Activated naive CD4-positive, alpha-beta T cell treated with Interleukin-2 at 50 U/mL for 16 hours (primary cell): ENCODE measurements around the gene GNG12.

Experiments used
- DNase-seq: peaks from one replicate; pipeline ENCODE4 v3.0.0-alpha.2; 2020

The GNG12 gene

DNA sequence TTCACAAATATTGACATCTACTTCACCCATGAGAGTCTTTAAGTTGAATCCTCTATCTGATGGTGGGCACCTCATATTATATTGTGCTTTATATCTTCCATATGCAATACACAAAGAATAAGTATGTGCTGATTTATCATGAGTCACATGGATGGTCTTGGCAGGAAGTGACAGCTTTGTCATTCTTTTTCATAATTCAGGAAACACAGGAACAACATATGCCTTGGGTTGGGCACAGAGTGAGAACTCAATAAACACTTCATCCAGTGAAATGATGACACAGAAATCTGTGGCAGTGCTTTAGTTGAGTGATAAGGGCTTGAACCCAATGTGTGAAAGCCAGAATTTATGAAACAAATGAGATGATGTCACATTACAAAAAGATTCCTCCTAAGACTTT lies 107.0 kb downstream of the GNG12 start:
- DNase-seq, result no peak

DNA sequence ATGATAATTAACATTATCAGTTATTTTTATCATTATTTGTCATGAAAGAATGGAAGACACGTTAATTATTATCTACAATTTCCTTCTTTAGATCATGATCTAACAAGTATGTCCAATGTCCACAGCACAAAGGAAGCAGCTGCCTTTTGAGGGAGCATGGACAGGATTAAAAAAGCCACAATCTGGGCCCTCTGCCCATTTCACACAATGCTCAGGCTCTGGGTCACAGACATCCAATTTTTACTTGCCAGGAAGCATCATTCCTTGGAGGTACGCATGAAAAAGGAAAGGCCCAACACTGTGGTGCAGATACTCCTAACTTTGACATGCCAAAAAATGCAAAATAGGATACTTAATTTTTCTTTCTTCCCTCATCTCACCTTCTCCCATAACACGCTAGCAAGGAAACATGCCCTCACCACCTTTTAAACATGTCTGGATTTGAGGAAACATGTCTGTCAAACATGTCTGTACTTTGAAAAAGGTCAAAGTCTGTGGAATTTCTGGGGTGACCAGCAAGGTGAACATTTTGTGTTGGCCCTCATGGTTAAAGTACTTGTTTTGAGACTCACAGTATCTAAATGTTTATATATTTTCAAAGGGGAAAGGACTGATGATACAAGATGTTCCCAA lies 108.2 kb downstream of the GNG12 start:
- DNase-seq, result no peak

DNA sequence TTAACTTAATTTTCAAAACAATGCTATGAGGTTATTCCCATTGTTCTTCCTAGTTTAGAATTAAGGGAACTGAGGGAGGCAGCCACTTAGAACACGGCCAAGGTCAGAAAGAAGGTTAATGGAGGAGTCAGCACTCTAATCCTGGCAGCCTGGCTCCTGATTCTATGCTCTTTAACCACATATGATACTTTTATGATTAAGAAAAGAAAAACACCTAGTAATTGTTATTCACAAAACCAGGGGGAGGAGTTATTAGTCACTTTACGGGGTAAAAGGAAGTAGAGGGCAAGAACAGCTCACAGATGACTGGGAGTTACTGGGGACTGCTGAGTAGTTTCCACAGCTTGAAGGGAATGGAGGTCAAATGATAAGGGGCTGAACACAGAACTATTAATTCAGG lies 109.6 kb downstream of the GNG12 start:
- peak; percentile 8 for DNase-seq

GRCh38 chr1:67723126-67723525 lies 110.1 kb downstream of the GNG12 start:
- DNase-seq, result no peak

DNA sequence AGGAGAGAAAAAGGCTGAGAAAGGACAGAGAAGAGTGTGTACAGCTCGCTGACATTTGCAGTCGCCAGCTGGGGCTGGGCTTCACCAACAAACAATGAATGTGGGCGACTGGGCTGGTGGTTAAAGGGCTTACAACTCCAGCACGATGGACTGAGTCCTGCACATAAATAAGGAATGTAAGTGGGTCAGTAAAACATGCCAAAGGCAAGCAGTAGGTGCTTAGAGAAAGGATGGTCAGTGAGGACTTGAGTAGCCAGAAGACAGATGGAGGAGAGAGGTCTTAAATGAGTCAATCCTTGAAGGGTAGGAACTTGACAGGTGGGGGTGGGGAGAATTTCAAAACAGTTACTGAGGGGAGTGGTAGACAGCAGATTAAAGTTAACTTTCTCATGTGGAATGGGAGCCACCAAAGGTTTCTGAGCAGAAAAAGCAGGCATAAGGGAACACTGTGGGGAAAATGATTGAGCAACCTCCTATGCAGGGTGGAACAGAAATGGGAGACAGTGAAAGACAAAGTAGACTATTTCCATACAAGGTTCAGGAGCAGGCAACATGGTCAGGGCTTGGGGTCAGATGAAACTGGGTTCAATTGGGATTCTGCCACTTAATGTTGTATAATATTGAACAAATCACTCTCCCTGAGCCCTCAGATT lies 110.8 kb downstream of the GNG12 start:
- no peak for DNase-seq

- DNase-seq, result no peak
Observed at GRCh38 chr1:67721650-67722291, 111.5 kb downstream of the GNG12 start.

- DNase-seq, result no peak
Observed at GRCh38 chr1:67721112-67721511, 112.2 kb downstream of the GNG12 start.

DNA sequence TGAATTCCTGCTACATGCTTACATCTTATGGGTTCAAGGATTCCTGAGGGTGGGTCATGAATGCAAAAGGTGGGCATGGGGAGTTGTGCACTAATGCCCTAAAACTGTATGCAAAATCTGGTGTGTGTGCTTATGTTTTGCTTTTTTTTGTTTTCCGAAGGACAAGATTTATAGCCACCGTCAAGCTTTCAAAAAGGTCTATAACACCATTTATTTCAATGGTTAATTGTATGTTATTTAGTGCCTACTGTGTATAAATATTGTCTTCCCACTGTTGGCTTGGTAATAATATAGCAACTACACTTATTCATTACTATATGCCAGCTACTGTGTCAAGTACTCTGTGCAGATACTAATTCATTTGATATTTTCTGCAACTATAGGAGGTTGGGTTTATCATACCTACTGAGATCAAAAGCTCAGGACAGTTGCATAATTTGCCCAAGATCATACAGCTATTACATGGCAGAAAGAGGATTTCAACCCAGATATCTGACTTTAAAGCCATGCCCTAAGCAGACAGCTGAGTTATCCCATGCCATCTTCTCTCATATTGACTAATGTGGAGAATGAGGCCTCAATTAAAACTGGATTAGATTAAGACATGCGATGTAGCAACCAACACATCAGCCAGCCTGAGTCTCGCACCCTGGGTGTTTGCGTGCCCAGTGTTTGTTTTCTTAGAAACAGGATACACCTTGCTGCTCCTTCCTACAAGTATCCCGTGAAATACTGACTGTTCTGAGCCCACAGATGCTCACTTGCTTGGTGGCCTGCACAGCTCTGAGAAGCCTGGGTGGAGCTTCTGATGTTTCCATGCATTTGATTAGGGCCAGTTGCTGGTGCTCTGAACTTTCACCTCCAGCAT lies 113.7 kb downstream of the GNG12 start:
- no peak for DNase-seq

- no peak for DNase-seq
Observed at GRCh38 chr1:67717876-67718275, 115.4 kb downstream of the GNG12 start.

GRCh38 chr1:67716800-67717199 lies 116.5 kb downstream of the GNG12 start:
- no peak for DNase-seq

- no peak for DNase-seq
Observed at GRCh38 chr1:67715819-67716218, 117.4 kb downstream of the GNG12 start.

GRCh38 chr1:67713057-67713846 lies 120.0 kb downstream of the GNG12 start:
- DNase-seq, result no peak

GRCh38 chr1:67711855-67712212 lies 121.4 kb downstream of the GNG12 start:
- no peak for DNase-seq

GRCh38 chr1:67711158-67711854 lies 122.0 kb downstream of the GNG12 start:
- DNase-seq, result no peak

- no peak for DNase-seq
Observed at GRCh38 chr1:67710417-67710816, 122.8 kb downstream of the GNG12 start.

- DNase-seq, result no peak
Observed at GRCh38 chr1:67708606-67709005, 124.7 kb downstream of the GNG12 start.

GRCh38 chr1:67705735-67706453 lies 127.4 kb downstream of the GNG12 start:
- DNase-seq, result no peak

DNA sequence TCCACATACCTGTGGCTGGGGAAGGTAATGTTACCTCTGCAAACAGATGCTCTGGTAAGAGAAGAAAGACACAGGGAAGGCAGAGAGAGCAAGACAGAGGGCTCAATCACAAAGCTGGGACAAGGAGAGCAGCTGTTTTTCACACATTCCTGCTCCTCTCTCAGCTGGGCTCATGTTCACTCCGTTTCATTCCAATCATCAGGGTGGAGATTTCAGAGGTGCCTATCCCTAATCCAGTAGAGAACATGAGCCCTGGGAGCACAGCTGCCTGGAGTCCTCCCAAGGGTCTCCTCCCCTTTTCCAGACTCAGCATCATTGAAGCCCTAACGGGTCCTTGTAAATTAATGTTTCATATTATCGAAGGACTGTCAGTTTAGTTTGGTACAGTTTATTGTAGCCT lies 128.9 kb downstream of the GNG12 start:
- no peak for DNase-seq

GRCh38 chr1:67701876-67702275 lies 131.4 kb downstream of the GNG12 start:
- no peak for DNase-seq

DNA sequence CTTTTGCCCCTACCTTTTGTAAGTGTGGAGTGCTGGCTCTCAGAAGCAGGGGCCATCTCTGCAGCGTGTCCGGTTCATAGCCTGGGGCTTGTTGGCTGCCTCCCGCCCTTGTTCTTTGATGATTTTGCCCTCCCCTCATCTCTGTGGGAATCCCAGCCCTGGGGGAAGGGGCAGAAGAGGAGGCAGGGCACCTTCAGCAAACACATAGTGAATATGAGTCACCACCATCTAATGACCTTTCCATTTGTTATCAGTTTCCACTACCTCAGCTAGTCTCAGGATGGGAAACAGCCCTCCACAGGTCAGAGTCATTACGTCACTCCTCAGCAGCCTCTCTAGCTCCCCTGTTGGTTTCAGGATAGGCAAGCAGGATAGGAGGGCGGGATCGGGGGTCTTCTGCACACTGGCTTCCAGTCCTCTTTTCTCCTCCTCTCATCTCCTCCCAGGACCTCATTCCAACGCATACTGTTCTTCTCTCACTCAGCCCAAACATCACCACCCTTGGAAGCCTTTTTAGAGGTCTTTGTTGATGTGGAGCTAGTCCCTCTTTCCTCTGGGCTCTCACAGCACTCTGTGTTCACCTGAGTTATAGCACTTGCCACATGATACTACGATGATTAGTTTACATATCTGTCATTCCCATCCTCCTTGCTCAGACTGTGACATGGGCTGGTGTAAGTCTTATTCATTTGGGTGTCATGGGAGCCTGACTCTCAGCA lies 132.4 kb downstream of the GNG12 start:
- DNase-seq, result peak; percentile 5

DNA sequence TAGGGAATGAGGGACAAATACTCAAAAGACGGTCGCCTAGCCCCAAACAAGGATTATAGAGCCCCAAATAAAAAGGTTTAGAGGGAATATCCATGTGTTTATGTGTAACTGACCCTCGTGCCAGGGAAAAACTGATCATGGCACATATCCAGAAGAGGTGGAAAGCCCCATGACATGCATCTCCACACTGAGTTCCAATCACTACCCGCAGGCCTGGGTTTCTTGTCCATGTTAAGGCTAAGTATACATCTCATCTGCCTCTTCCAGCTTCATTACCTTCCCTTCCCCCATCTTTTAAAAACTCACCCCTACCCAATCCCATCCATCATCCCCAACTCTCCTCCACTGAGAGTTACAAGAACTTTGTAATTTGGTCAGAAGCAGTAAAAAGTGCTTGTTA lies 133.0 kb downstream of the GNG12 start:
- no peak for DNase-seq
